Suppressor macrophage (primary cell): Measurements from ENCODE around the gene WHRN.

ENCODE experiments used
- DNase-seq, 4 experiments: peaks; one replicate each; pipeline ENCODE4 v3.0.0-alpha.2; 2020 to 2022

The WHRN gene

GRCh38 chr9:114446672-114447450, 58.4 kb downstream of the WHRN start:
- DNase-seq, result no peak

GRCh38 chr9:114446036-114446435, 59.2 kb downstream of the WHRN start:
- no peak for DNase-seq

GRCh38 chr9:114445616-114446015, 59.7 kb downstream of the WHRN start:
- no peak for DNase-seq

GRCh38 chr9:114442022-114442421, 63.3 kb downstream of the WHRN start:
- DNase-seq, result no peak

GRCh38 chr9:114437401-114437893, 67.8 kb downstream of the WHRN start:
- no peak for DNase-seq

GRCh38 chr9:114434878-114435311, 70.4 kb downstream of the WHRN start:
- DNase-seq, result peak; percentile 16 to 56 (median 45)

GRCh38 chr9:114433720-114434255, 71.5 kb downstream of the WHRN start:
- DNase-seq, result no peak

- DNase-seq, result no peak
These were observed 72.2 kb downstream of the WHRN start for GRCh38 chr9:114433086-114433485.

- DNase-seq, result no peak
These were observed 72.8 kb downstream of the WHRN start for GRCh38 chr9:114432323-114433067.

GRCh38 chr9:114431770-114432169, 73.5 kb downstream of the WHRN start:
- no peak for DNase-seq

GRCh38 chr9:114431003-114431402, 74.3 kb downstream of the WHRN start:
- DNase-seq, result no peak

GRCh38 chr9:114430457-114430856, 74.8 kb downstream of the WHRN start:
- no peak for DNase-seq

GRCh38 chr9:114429488-114429887, 75.8 kb downstream of the WHRN start:
- no peak for DNase-seq

- no peak for DNase-seq
These were observed 76.8 kb downstream of the WHRN start for GRCh38 chr9:114428466-114428865.

GRCh38 chr9:114427644-114428043, 77.6 kb downstream of the WHRN start:
- no peak for DNase-seq

GRCh38 chr9:114426046-114426948, 79.0 kb downstream of the WHRN start:
- DNase-seq, result no peak

GRCh38 chr9:114425126-114425525, 80.1 kb downstream of the WHRN start:
- DNase-seq, result no peak

- no peak for DNase-seq
These were observed 81.1 kb downstream of the WHRN start for GRCh38 chr9:114424126-114424525.

GRCh38 chr9:114423181-114423580, 82.1 kb downstream of the WHRN start:
- DNase-seq, result no peak

GRCh38 chr9:114421147-114421546, 84.1 kb downstream of the WHRN start:
- no peak for DNase-seq

- no peak for DNase-seq
These were observed 85.5 kb downstream of the WHRN start for GRCh38 chr9:114419796-114420195.

- no peak for DNase-seq
These were observed 87.2 kb downstream of the WHRN start for GRCh38 chr9:114418053-114418452.

GRCh38 chr9:114417511-114417910, 87.8 kb downstream of the WHRN start:
- no peak for DNase-seq
